NCI-H1436 (cell line): ENCODE data around the gene SLC15A4.

Experiments used
- DNase-seq: peaks from one replicate; lab custom pipeline; 2025; lab: John Stamatoyannopoulos, UW

The SLC15A4 gene

GRCh38 chr12:128754275-128754674, 69.5 kb downstream of the SLC15A4 start:
- no peak for DNase-seq

DNA sequence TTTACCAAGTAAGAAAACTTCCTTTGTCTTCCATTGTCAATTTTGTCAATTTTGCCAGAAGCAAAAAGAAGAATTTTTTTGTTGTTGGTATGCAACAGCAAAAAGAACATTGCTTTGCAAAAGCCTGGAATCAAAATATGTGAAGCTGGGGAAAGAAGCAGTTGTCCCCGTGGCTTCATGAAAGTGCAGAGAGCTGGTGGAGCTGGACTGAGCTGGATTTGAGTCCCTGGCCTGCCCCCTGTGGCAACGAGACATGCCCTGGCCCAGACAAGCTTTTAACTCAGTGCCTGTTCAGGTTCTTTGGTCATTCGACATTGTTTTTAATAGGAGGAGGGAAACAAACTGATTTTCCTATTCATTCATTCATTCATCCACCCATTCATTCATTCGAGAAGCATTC, 70.3 kb downstream of the SLC15A4 start:
- DNase-seq = no peak

DNA sequence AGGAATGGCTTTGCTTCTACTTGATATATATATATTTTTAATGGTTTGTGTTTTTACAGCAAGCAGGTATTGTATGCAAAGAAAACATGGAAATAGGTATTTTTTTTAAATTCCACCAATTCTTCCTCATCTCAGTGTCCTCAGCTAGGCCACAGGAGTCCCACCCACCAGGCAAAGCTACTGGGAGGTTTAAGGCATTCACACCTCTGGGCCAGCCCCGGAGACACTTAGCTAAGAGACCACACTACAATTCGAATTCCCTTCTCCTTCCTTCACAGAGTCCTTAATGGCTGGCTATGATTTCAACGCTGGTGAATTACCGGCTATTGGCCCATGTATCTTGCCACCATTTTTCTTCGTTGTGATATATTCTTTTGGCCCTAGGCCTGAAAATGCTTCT, 71.4 kb downstream of the SLC15A4 start:
- no peak for DNase-seq

DNA sequence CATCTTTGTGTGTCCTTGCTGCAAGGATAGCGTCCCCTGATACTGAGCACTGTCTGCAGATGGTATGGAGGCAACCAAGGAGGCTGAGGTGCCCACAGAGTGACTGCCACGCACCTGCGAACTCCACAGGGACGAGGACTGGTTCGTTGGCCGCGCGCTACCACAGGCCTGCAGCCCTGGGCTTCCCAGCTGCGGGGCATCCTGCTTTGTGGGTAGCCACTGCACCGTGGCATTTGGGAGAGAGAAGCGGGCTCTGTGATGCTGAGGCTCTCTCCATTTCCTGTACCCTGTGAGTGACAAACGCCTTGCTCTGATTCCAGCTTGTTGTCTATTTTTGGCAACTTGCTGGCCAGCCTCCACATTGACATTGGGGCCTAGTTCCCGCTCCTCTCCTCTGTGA, 76.3 kb downstream of the SLC15A4 start:
- no peak for DNase-seq

DNA sequence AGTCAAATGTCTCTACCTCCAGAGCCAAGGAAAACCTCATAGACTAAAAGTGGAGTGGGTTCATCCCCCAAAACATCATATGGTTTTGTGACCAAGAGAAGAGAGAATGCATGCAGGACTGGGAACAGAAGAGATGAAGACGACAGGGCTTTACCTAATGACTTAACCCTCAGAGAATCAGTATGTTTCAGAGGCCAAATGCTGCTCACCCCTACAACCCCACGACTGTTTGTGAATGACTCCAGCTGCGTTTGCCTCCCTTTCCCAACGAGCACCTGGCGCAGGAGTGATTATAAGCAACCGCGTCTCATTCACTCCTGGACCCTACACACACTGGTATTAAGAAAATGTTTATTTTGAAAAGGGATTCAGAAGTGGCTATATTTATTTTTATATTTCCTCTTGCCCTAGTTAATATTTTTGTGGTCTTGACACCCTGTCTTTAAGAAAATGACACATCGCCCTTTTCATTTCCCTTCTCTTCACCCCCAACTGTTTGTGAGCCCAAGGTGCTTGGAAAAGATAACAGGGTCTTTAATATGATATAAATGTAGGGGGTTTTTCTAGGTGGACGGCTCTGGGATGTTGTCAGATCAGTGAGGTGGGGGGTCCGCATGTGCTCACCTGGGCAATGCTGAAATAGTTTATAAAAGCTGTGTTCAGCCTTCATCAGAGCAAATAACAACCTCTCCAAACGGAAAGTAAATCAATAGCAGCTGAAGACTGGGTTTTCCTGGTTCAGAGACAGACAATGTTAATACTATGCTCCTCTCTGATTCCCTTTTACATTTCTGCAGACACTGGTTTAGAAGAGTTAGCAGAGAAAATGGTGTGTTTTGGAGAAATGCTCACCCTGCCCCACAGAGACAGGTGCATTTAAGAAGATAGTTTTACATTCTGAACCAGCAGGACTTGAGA, 77.7 kb downstream of the SLC15A4 start:
- DNase-seq = no peak

GRCh38 chr12:128743916-128744315, 79.8 kb downstream of the SLC15A4 start:
- DNase-seq = no peak
